ENCODE measurements around the gene RAC3. TPM values are rescaled to one million over a fixed set of nuclear protein-coding genes. Genes with fewer than 3 reads are reported as not detected.

Gene RAC3
- total RNA-seq, 4 donors from 2014 or later = 0.50 to 6.9 (median 0.54) TPM; not detected in 1

DNA sequence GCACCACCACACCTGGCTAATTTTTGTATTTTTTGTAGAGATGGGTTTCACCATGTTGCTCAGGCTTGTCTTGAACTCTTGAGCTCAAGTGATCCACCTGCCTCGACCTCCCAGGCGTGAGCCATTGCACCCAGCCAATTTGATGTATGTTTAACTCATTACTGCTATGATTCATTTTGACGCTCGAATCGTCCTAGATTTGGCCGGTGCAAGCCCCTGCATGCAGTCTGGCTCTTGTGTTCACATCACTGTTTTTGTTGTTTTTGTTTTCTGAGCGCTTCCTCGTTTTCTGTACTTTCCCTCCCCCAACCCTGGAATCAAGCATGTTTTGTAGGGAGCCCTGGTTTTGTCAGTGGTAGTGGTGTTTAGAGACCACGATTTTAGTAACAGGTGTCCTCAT is 42.0 kb downstream of the RAC3 start:
- no peak overlapping the region for H3K4me3 ChIP-seq
- TF ChIP-seq POLR2A (IDR thresholded peaks at IDR 0.05) = no peak
- TF ChIP-seq, protein P1, sequence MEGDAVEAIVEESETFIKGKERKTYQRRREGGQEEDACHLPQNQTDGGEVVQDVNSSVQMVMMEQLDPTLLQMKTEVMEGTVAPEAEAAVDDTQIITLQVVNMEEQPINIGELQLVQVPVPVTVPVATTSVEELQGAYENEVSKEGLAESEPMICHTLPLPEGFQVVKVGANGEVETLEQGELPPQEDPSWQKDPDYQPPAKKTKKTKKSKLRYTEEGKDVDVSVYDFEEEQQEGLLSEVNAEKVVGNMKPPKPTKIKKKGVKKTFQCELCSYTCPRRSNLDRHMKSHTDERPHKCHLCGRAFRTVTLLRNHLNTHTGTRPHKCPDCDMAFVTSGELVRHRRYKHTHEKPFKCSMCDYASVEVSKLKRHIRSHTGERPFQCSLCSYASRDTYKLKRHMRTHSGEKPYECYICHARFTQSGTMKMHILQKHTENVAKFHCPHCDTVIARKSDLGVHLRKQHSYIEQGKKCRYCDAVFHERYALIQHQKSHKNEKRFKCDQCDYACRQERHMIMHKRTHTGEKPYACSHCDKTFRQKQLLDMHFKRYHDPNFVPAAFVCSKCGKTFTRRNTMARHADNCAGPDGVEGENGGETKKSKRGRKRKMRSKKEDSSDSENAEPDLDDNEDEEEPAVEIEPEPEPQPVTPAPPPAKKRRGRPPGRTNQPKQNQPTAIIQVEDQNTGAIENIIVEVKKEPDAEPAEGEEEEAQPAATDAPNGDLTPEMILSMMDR (IDR thresholded peaks at IDR 0.05) = no peak
- no peak for TF ChIP-seq POLR2AphosphoS5 (IDR thresholded peaks at IDR 0.05)
- H3K4me1 ChIP-seq = no peaks in the 10 kb centered on the region
- ATAC-seq = no peak
- H3K27me3 ChIP-seq = no peaks in the 10 kb centered on the region
- H3K9me3 ChIP-seq = no peaks in the 10 kb centered on the region
- peaks cover 0 to 2% of the 10 kb centered on the region in 2 donors for H3K36me3 ChIP-seq
- WGBS, 2 donors (ENCODE audit: low coverage in 1 of 2) = 71 to 88% methylated on average over 7 to 8 of the region's 9 CpGs
- no peak overlapping the region for H3K27ac ChIP-seq

- WGBS, 2 donors (ENCODE audit: low coverage in 1 of 2) = 77 to 80% methylated on average over 12 to 14 of the region's 25 CpGs
- no peaks in the 10 kb centered on the region for H3K27me3 ChIP-seq
- H3K4me1 ChIP-seq = no peaks in the 10 kb centered on the region
- no peak for ATAC-seq
- H3K4me3 ChIP-seq = no peak overlapping the region
- no peak overlapping the region for H3K27ac ChIP-seq
- peaks cover 0 to 30% of the 10 kb centered on the region in 2 donors for H3K36me3 ChIP-seq
- H3K9me3 ChIP-seq = no peaks in the 10 kb centered on the region
- TF ChIP-seq POLR2A (IDR thresholded peaks at IDR 0.05) = no peak
- TF ChIP-seq, protein P1 (IDR thresholded peaks at IDR 0.05) = no peak
- no peak for TF ChIP-seq POLR2AphosphoS5 (IDR thresholded peaks at IDR 0.05)
- no peak for TF ChIP-seq EP300 (IDR thresholded peaks at IDR 0.05)
Measured at GRCh38 chr17:82076018-82076784, 44.7 kb downstream of the RAC3 start.

GRCh38 chr17:82076785-82077591 is 45.5 kb downstream of the RAC3 start:
- TF ChIP-seq, protein P1 (IDR thresholded peaks at IDR 0.05) = no peak
- TF ChIP-seq EP300 (IDR thresholded peaks at IDR 0.05) (no peak), POLR2AphosphoS5 (IDR thresholded peaks at IDR 0.05) (no peak)
- no peak overlapping the region for H3K27ac ChIP-seq
- peaks cover 0 to 38% of the 10 kb centered on the region in 2 donors for H3K36me3 ChIP-seq
- no peaks in the 10 kb centered on the region for H3K9me3 ChIP-seq
- ATAC-seq = no peak
- H3K4me1 ChIP-seq = no peaks in the 10 kb centered on the region
- H3K4me3 ChIP-seq = no peak overlapping the region
- H3K27me3 ChIP-seq = no peaks in the 10 kb centered on the region
- WGBS, 2 donors (ENCODE audit: low coverage in 1 of 2) = 33 to 85% methylated on average over 2 to 5 of the region's 21 CpGs

DNA sequence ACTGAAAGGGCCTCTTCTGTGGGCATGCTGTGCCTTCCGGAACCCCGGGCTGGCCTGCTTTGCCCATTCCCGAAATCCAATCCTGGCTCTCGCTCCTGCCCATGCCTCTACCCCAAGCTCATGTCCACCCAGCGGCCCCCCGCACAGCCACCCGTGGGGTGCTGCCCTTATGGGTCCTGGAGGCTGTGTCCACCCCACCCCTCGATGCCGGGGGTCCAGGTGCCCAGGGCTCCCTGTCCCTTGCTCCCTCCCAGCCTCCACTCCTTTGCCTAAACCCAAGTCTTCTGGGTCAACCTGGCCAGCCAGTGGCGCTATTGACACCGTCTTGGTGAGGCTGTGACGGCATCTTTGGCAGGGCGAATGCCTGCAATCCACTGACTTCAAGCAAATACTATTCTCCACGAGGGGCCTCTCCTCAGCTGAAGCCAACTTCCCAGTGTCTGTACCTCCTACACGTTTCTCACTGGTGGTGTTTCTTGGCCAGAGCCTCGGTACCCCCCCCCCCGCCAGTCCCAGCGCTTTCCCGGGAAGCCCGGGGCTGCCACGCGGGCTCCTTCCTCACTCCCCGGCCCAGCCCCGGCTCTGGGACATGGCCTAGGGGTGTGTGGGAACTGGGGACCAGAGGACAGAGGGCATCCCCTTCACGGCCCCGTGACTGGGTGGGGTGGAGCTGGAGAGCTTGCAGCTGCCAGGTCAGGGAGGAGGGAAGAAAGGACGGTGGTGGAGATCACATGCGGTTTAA is 46.3 kb downstream of the RAC3 start:
- H3K27ac ChIP-seq = no peak overlapping the region
- H3K9me3 ChIP-seq = no peaks in the 10 kb centered on the region
- H3K27me3 ChIP-seq = no peaks in the 10 kb centered on the region
- H3K4me3 ChIP-seq = no peak overlapping the region
- H3K4me1 ChIP-seq = no peaks in the 10 kb centered on the region
- WGBS, 2 donors (ENCODE audit: low coverage in 1 of 2) = 73% methylated on average over 2 of the region's 28 CpGs; no CpG with 5 or more reads in 1 of the 2 donors
- no peak for TF ChIP-seq EP300 (IDR thresholded peaks at IDR 0.05)
- H3K36me3 ChIP-seq = peaks cover 0 to 46% of the 10 kb centered on the region in 2 donors
- peak; percentile 37 for ATAC-seq

GRCh38 chr17:82078433-82078832 is 47.0 kb downstream of the RAC3 start:
- no peak overlapping the region for H3K4me3 ChIP-seq
- H3K36me3 ChIP-seq = peaks cover 0 to 52% of the 10 kb centered on the region in 2 donors
- TF ChIP-seq POLR2AphosphoS5 (IDR thresholded peaks at IDR 0.05) = no peak
- TF ChIP-seq, protein P1 (IDR thresholded peaks at IDR 0.05) = no peak
- no peak for TF ChIP-seq EP300 (IDR thresholded peaks at IDR 0.05)
- no peak for TF ChIP-seq POLR2A (IDR thresholded peaks at IDR 0.05)
- no peaks in the 10 kb centered on the region for H3K4me1 ChIP-seq
- no CpG with 5 or more reads among the region's 18 CpGs for WGBS, 2 donors (ENCODE audit: low coverage in 1 of 2)
- no peaks in the 10 kb centered on the region for H3K9me3 ChIP-seq
- no peak for ATAC-seq
- H3K27ac ChIP-seq = no peak overlapping the region
- no peaks in the 10 kb centered on the region for H3K27me3 ChIP-seq

Data from gastroesophageal sphincter (tissue), 4 donors.